Inferior parietal cortex (tissue), 1 donor: Measurements from ENCODE around the gene IMPG1.

Experiments
- DNase-seq: peaks from one replicate; pipeline ENCODE4 v3.0.0-alpha.2; 2016; ENCODE audit errors: extremely low spot score

Gene IMPG1

GRCh38 chr6:75893058-75893775 lies 179.2 kb downstream of the IMPG1 start:
- peak; percentile 92 for DNase-seq

GRCh38 chr6:75892384-75892783 lies 180.1 kb downstream of the IMPG1 start:
- DNase-seq = no peak

DNA sequence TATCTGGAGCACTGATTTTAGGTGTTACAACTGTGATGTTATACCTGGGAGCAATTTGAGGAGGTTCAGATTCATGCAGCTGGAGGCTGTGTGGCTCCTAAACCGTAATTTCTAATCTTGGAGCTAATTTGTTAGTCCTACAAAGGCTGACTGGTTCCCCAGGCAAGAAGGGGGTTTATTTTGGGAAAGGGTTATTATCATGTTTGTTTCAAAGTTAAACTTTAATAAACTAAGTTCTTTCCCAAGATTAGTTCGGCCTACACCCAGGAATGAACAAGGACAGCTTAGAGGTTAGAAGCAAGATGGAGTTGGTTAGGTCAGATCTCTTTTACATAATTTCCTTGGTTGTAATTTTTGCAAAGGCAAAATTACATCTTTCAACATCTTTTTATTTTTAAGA lies 187.6 kb downstream of the IMPG1 start:
- no peak for DNase-seq

- no peak for DNase-seq
These were observed 189.7 kb downstream of the IMPG1 start for GRCh38 chr6:75882734-75883133.

DNA sequence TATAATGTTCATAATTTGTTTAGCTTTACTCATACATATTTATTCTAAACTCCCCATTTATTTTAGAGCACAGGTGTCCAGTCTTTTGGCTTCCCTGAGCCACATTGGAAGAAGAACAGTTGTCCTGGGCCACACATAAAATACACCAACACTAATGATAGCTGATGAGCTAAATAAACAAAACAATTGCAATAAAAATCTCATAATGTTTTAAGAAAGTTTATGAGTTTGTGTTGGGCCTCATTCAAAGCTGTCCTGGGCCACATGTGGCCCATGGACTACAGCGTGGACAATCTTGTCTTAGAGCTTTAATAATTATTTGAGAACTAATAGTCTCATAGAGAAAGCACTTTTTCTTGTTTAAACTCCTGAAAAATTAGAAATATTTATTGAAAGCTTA lies 192.2 kb downstream of the IMPG1 start:
- no peak for DNase-seq

DNA sequence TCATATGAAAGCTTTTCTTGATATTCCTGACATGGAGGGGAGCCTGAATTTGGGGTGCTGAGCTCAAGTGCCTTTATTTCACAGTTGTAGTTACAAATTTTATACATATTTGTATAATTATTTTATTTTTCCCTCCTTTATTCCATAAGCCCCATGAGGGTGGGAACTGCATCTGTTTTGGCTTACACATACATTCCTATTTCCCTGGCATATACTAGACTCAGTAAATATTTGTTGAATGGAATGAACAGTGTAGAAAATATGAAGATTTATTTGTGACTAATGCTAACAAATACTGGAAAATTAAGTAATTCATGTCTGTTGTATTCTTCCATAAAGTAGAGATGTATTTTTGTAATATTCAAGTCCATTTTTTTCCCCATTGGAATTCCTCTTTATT lies 196.3 kb downstream of the IMPG1 start:
- no peak for DNase-seq

- DNase-seq = no peak
These were observed 198.2 kb downstream of the IMPG1 start for GRCh38 chr6:75874224-75874623.
